SW 1271 (cell line): Measurements from ENCODE around the gene SLC7A10.
"Not testable (repeated sequence)": the region's sequence is repeated elsewhere in the genome, so short reads cannot be mapped to it uniquely, and the experiment has no call there.

ENCODE experiments used
- DNase-seq, 2 experiments: peaks; one replicate each; lab custom pipeline; 2025; lab: John Stamatoyannopoulos, UW

SLC7A10 gene

GRCh38 chr19:33238481-33239149 lies 13.0 kb upstream of the SLC7A10 start:
- no peak for DNase-seq

GRCh38 chr19:33236696-33237390 lies 11.2 kb upstream of the SLC7A10 start:
- no peak for DNase-seq

GRCh38 chr19:33235996-33236350 lies 10.3 kb upstream of the SLC7A10 start:
- no peak for DNase-seq

- peak; percentile 38 to 47 for DNase-seq
These were observed 9.8 kb upstream of the SLC7A10 start for GRCh38 chr19:33235269-33235995.

DNA sequence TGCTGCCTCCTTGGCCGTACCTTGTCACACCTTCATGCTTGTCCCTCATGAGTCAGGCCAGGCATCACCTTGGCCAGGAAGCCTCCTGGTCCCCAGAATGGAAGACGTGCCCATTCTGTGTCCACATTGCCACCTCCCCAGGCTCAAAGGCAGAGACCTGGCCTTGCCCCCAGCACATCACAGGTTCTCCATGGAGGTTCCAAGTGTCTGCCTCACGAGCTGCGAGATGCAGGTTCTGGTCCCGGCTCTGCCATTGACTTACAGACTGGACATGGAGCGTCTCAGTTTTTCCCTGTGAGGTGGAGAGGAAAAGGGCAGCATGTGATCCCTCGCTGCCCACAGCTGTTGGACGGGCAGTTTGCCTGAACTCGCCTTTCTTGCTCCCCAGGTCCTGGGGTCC lies 9.1 kb upstream of the SLC7A10 start:
- DNase-seq = no peak

- no peak for DNase-seq
These were observed 8.4 kb upstream of the SLC7A10 start for GRCh38 chr19:33234092-33234491.

- DNase-seq = no peak
These were observed 7.6 kb upstream of the SLC7A10 start for GRCh38 chr19:33233056-33233873.

GRCh38 chr19:33232656-33233055 lies 7.0 kb upstream of the SLC7A10 start:
- no peak for DNase-seq

DNA sequence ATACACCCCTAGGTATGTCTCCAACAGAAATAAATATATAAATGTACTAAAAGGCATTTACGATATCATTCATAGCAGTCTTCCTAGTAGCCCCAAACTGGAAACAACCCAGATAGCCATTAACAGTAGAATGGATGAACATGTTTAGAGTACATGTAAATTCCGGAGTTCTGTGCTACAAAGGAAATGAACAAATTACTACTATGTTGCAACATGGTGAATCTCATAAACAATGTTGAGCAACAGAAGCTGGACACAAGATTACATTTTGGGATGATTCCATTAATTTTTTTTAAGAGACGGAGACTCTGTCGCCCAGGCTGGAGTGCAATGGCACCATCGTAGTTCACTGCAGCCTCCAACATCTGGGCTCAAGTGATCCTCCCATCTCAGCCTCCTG lies 5.9 kb upstream of the SLC7A10 start:
- no peak for DNase-seq

DNA sequence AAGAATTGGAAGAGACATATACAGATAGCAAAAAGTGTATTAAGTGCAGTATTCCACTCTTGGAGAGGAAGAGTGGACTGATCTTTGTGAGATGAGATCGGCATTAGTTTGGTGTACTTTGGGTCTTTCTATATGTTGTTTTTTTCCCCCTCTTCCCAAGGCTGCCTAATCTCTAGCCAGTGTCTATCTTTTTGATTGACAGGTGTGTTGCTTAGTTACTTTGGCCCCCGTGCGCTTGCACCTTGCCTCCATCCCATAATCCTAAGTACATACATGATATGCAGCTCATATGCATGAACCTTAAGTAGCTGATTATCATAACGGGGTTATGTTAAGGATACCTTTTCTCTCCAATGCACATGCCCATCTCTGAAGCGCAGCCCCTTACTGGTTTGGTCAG lies 4.3 kb upstream of the SLC7A10 start:
- DNase-seq = no peak

DNA sequence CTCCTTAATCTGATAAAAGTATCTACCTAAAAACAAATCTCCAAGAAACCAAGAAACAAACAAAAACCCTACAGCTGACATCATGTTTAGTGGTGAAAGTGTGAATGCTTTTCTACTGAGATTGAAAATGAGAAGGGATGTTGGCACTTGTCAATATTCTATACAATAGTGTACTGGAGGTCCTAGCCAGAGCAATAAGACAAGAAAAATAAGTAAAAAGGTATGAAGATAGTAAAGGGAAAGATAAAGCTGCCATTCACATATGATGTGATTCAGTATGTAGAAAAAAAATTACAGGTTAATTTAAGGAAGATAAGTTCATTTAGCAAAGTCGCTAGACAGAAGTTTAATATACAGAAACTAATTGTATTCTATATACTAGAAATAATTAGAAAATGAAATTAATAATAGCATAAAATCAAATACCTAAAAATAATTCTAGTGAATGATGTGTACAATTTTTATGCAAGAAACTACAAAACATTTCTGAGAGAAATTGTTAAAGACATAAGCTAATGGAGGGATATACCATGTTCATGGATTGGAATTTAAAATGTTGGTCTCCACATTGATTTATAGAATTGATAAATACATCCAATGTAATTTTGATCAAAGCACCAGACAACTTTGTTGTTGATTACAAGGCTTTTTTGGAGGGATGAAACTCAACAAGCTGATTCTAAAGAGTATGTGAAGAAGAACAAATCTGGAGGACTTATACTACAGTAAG lies 2.4 kb upstream of the SLC7A10 start:
- no peak for DNase-seq

- no peak for DNase-seq
These were observed 1.6 kb upstream of the SLC7A10 start for GRCh38 chr19:33227242-33227650.

DNA sequence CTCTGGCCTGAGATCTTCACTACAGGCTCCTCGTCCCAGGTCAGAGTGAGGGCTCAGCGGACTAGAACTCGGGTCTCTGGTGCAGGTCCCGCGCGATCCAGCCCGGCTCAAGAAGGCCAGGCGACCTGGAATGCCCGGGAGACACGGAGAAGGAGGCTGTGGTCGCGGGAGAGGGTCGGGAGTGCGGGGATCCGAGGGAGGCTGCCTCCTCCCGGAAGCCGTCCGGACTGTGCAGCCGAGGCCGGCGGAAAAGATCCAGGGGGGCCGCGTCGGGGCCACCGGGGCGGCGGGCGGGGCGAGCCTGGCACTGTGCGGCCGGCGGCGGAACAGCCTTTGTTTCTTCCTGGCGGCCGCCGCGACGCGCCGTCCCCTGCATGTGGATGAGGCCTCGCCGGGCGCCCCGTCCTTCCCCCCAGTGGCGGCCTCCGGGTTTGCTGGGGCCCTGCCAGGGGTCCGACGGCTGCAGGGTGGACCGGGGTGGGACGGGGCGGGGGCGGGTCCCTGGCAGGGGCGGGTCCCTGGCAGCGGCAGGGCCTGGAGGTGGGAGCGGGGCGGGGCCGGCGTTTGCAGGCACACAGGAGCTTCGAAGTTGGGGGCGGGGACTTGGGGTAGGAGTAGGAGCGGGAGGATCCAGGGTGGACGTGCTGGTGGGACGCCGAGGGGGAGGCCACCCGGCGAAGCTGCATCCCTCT lies 1.0 kb upstream of the SLC7A10 start:
- no peak for DNase-seq

- DNase-seq = no peak
These were observed 774 bp downstream of the SLC7A10 start for GRCh38 chr19:33224694-33225457.

- DNase-seq = not testable (repeated sequence)
These were observed 3.4 kb downstream of the SLC7A10 start for GRCh38 chr19:33222255-33222654.

DNA sequence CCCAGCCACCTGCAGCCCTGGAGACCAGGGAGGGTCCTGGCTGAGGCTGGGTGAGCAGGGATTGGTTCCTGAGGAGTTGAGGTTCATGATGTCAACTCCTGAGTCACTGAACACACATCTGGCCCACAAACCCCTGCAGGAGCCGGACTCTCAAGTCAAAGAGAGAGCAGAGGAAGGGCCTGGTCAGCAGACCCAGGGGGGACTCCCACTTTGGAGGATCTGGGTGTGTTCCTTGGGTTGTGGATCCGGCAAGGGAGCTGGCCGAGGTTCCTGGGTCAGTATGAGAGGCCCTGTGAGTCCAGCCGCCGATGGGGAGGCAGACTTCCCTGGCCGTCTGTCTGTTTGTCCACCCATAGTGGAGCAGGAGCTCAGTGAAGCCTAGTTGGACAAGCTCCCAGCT lies 4.0 kb downstream of the SLC7A10 start:
- DNase-seq = no peak

- no peak for DNase-seq
These were observed 4.9 kb downstream of the SLC7A10 start for GRCh38 chr19:33220735-33221134.

GRCh38 chr19:33220115-33220514 lies 5.5 kb downstream of the SLC7A10 start:
- no peak for DNase-seq

- no peak for DNase-seq
These were observed 6.3 kb downstream of the SLC7A10 start for GRCh38 chr19:33219261-33219815.

- no peak for DNase-seq
These were observed 7.8 kb downstream of the SLC7A10 start for GRCh38 chr19:33217881-33218280.
